Peyer's patch (tissue), 4 donors: ENCODE results near the gene NOP10.

Experiments
- CTCF ChIP-seq, 6 experiments: fragments of 450-650 bp in 4 of 6; fragments of 200-600 bp in 2 of 6; sonication (generic) in 1 of 6; IDR thresholded peaks; one replicate each; pipeline ENCODE4 v1.5.1; 2017 to 2019; ENCODE audit warnings: antibody characterized with exemption in 6 of 6, mild to moderate bottlenecking in 3 of 6, moderate library complexity in 1 of 6
- POLR2A ChIP-seq, 2 donors: fragments of 450-650 bp; IDR thresholded peaks; one replicate each; pipeline ENCODE4 v1.5.1; 2017; ENCODE audit warnings: antibody characterized with exemption in 2 of 2, mild to moderate bottlenecking in 2 of 2, moderate library complexity in 2 of 2

DNA sequence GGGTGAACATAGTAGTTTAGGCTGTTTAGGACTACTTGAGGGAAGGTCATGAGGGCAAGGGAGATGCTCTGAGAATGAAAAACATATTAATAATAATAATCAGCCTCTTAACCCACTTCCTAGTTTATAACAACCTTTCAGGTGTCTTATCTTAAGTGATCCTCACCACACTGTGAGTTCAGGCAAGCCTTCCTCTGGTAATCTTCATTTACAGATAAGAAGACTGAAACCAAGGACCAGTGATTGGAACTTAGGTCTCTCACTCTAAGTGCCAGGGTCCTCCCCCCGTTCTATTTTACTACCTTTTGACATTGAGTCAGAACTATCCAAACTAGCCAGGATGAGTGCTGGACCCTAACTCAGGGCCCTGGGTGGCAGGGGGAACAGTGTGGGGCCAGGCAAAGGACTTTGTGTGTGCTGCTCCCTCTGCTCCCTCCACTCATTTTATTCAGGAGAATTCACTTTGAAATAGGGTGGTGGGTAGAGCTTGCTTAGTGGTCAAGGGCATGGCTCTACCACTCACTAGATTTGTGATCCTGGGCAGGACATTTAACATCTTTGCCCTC, 5.9 kb upstream of the NOP10 start:
- TF ChIP-seq CTCF (IDR thresholded peaks at IDR 0.05) (no peak), POLR2A (IDR thresholded peaks at IDR 0.05) (no peak)
